Stimulated activated CD8-positive, alpha-beta memory T cell treated with anti-CD3 and anti-CD28 coated beads, Interleukin-7, amount 100 ng/mL, for 1 hour (primary cell): Measurements from ENCODE around the gene TTYH3.
"Not testable (repeated sequence)": the region's sequence is repeated elsewhere in the genome, so short reads cannot be mapped to it uniquely, and the experiment has no call there.

Experiments used
- DNase-seq, 2 donors: peaks; one replicate each; pipeline ENCODE4 v3.0.0-alpha.2; 2020; ENCODE audit warnings: low read depth in 2 of 2

The TTYH3 gene

GRCh38 chr7:2631946-2632732 is at the start of gene TTYH3:
TTYH3 (plus strand) TSS chr7:2631986; CDS start chr7:2632156, 170 bp downstream.
- DNase-seq, result no peak

GRCh38 chr7:2582006-2582735 is 49.6 kb upstream of the TTYH3 start:
- DNase-seq, result no peak

GRCh38 chr7:2583798-2584580 is 47.8 kb upstream of the TTYH3 start:
- DNase-seq, result no peak

GRCh38 chr7:2585446-2585845 is 46.3 kb upstream of the TTYH3 start:
- DNase-seq, result no peak

- no peak for DNase-seq
Measured at GRCh38 chr7:2586326-2587020, 45.3 kb upstream of the TTYH3 start.

- no peak for DNase-seq
Measured at GRCh38 chr7:2587134-2587533, 44.7 kb upstream of the TTYH3 start.

GRCh38 chr7:2587778-2588177 is 44.0 kb upstream of the TTYH3 start:
- no peak for DNase-seq

GRCh38 chr7:2589341-2589740 is 42.4 kb upstream of the TTYH3 start:
- no peak for DNase-seq

- not testable (repeated sequence) for DNase-seq
Measured at GRCh38 chr7:2589941-2590340, 41.8 kb upstream of the TTYH3 start.

GRCh38 chr7:2592375-2592865 is 39.4 kb upstream of the TTYH3 start:
- DNase-seq, result no peak

GRCh38 chr7:2593036-2593727 is 38.6 kb upstream of the TTYH3 start:
- DNase-seq, result no peak

- no peak for DNase-seq
Measured at GRCh38 chr7:2594599-2594998, 37.2 kb upstream of the TTYH3 start.

- DNase-seq, result no peak
Measured at GRCh38 chr7:2595258-2595860, 36.4 kb upstream of the TTYH3 start.

GRCh38 chr7:2596464-2597272 is 35.1 kb upstream of the TTYH3 start:
- no peak for DNase-seq

GRCh38 chr7:2597273-2597640 is 34.5 kb upstream of the TTYH3 start:
- no peak for DNase-seq

- DNase-seq, result no peak
Measured at GRCh38 chr7:2598154-2598823, 33.5 kb upstream of the TTYH3 start.

- DNase-seq, result no peak
Measured at GRCh38 chr7:2601065-2601464, 30.7 kb upstream of the TTYH3 start.

- no peak for DNase-seq
Measured at GRCh38 chr7:2601907-2602306, 29.9 kb upstream of the TTYH3 start.

GRCh38 chr7:2602406-2603043 is 29.3 kb upstream of the TTYH3 start:
- no peak for DNase-seq
